Vagina (tissue), 2 donors: ENCODE results near the gene SAMD3. TPM values are rescaled to one million over a fixed set of nuclear protein-coding genes. Genes with fewer than 3 reads are reported as not detected.
"Not testable (repeated sequence)": the region's sequence is repeated elsewhere in the genome, so short reads cannot be mapped to it uniquely, and the experiment has no call there.

Source experiments
- DNase-seq, 2 donors: peaks; one replicate each; pipeline ENCODE4 v3.0.0-alpha.2; 2017; ENCODE audit errors: extremely low spot score in 2 of 2
- H3K27ac ChIP-seq: fragments of 200-600 bp; sonication (generic); one replicate; pipeline ENCODE4 v1.5.1; 2019
- H3K27me3 ChIP-seq: fragments of 200-600 bp; sonication (generic); one replicate; pipeline ENCODE4 v1.5.1; 2019
- H3K36me3 ChIP-seq, 2 donors: fragments of 200-600 bp; sonication (generic); one replicate each; pipeline ENCODE4 v1.5.1; 2017 to 2019
- H3K4me1 ChIP-seq: fragments of 200-600 bp; sonication (generic); one replicate; pipeline ENCODE4 v1.5.1; 2019
- H3K4me3 ChIP-seq, 2 donors: fragments of 200-600 bp; sonication (generic); 1 replicate in 1 of 2; 2 replicates in 1 of 2; pipeline ENCODE4 v1.5.1; 2016 to 2019
- H3K9me3 ChIP-seq: fragments of 200-600 bp; sonication (generic); one replicate; pipeline ENCODE4 v1.5.1; 2019
- POLR2A ChIP-seq, 2 donors: fragments of 450-650 bp; IDR thresholded peaks; one replicate each; pipeline ENCODE4 v1.6.1; 2017; ENCODE audit warnings: antibody characterized with exemption in 2 of 2, mild to moderate bottlenecking in 2 of 2, moderate library complexity in 2 of 2
- POLR2AphosphoS5 ChIP-seq, 2 donors: sonication (generic); formaldehyde crosslinking; IDR thresholded peaks; one replicate each; pipeline ENCODE4 v1.9.0; 2017; ENCODE audit warnings: antibody characterized with exemption in 2 of 2, mild to moderate bottlenecking in 2 of 2, low read depth in 1 of 2; ENCODE audit not compliant: insufficient read depth in 1 of 2
- intact Hi-C: fragments of 100-400 bp; cut with DNase I; formaldehyde crosslinking; loops from one replicate; pipeline ENCODE4 v1.15.1; 2023
- total RNA-seq: library from RNA; depleted of rRNA; stranded (reverse); fragments of >200 nt; gene quantifications from one replicate; pipeline ENCODE4 v1.2.3, GENCODE V29; 2016
- TF ChIP-seq, protein P1 (sequence below), 3 experiments: fragments of 450-650 bp in 2 of 3; fragments of 200-600 bp in 1 of 3; sonication (generic) in 1 of 3; IDR thresholded peaks; one replicate each; pipeline ENCODE4 v1.5.1; 2017 to 2019; ENCODE audit warnings: antibody characterized with exemption in 3 of 3, mild to moderate bottlenecking in 2 of 3, moderate library complexity in 2 of 3

Gene SAMD3, protein sequence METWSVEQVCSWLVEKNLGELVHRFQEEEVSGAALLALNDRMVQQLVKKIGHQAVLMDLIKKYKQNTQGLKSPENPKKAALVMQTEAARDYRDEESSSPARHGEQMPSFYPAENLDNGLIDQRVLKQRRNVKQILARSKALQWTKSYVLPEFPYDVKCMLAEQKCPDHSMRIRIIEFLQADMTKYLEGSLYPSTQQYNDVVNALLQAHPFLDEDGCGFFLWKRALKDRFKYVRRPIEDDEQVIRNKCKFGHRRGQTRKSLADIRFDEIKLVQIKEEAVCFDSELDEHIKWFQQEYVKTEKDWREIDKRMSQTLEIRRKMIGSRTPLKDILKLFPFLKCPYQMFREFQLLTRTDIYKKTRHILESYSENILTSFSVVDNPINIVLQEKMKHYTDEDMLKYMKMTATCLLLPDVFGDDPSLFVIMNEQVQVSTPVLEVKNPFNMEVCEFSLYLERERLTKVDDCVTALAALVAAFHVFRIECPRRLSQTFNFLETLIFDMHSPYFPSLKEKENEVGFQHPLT
- total RNA-seq, result 7.6 TPM

DNA sequence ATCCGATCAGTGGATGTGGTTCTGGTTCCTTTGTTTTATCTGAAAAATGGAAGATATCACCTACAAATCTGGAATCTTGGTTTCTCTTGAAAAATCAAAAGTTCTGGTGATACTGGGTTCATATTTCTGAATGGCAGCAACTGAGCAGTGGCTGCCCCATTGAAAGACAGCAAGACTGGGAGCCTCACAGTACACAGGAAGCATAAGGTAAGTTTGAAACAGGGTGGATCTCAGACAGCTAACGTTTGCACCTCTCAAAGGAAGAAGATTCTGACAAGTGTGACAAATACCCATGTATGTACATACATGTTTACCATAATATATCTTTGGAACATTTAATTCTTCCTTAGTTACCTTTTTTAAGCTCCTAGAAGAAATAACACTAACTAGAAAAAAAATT, at the start of gene SAMD3:
TSS of gene SAMD3 (minus strand) at position 177 of the 400 bp plus-strand sequence. CDS start 7,678 bp downstream, outside the sequence.
- intact Hi-C loops, result no loop called here
- H3K36me3 ChIP-seq, result no peaks in the 10 kb centered on the region
- no peaks in the 10 kb centered on the region for H3K4me1 ChIP-seq
- TF ChIP-seq, protein P1, sequence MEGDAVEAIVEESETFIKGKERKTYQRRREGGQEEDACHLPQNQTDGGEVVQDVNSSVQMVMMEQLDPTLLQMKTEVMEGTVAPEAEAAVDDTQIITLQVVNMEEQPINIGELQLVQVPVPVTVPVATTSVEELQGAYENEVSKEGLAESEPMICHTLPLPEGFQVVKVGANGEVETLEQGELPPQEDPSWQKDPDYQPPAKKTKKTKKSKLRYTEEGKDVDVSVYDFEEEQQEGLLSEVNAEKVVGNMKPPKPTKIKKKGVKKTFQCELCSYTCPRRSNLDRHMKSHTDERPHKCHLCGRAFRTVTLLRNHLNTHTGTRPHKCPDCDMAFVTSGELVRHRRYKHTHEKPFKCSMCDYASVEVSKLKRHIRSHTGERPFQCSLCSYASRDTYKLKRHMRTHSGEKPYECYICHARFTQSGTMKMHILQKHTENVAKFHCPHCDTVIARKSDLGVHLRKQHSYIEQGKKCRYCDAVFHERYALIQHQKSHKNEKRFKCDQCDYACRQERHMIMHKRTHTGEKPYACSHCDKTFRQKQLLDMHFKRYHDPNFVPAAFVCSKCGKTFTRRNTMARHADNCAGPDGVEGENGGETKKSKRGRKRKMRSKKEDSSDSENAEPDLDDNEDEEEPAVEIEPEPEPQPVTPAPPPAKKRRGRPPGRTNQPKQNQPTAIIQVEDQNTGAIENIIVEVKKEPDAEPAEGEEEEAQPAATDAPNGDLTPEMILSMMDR (IDR thresholded peaks at IDR 0.05), result no peak
- TF ChIP-seq POLR2A (IDR thresholded peaks at IDR 0.05) (no peak), POLR2AphosphoS5 (IDR thresholded peaks at IDR 0.05; ENCODE audit: insufficient read depth in 1 of 2, low read depth in 1 of 2) (no peak)
- H3K9me3 ChIP-seq, result no peaks in the 10 kb centered on the region
- H3K27me3 ChIP-seq, result no peaks in the 10 kb centered on the region
- no peak within 1 kb of the TSS for H3K27ac ChIP-seq
- no peak within 1 kb of the TSS for H3K4me3 ChIP-seq
- no peak for DNase-seq

DNA sequence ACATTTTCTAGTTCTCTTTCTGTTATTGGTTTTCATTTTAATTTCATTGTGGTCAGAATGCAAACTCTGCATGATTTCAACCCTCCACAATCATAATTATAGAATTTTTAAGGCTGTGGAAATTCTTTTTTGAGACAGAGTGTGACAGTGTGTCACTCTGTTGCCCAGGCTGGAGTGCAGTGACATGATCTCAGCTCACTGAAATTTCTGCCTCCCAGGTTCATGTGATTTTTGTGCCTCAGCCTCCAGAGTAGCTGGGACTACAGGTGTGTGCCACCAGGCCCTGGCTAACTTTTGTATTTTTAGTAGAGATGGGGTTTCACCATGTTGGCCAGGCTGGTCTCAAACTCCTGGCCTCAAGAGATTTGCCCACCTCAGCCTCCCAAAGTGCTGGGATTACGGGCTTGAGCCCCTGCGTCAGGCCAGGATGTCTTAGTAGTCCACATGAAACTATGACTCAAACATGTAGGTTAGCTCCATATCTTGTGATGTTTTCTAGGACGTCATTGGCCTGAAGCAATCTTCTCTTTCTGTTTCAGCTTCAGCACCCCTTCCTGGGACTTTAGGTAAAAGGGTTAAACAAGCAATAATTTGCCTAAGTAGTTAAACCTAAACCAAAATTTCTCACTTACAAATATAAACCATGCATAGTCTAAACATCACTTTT, 47.4 kb upstream of the SAMD3 start:
- no peak for DNase-seq
- Histone ChIP-seq H3K4me3 (no peak overlapping the region), H3K36me3 (no peaks in the 10 kb centered on the region), H3K27ac (no peak overlapping the region), H3K9me3 (no peaks in the 10 kb centered on the region), H3K4me1 (no peaks in the 10 kb centered on the region), H3K27me3 (no peaks in the 10 kb centered on the region)
- intact Hi-C loops, result no loop called here
- TF ChIP-seq, protein P1 (IDR thresholded peaks at IDR 0.05), result no peak
- TF ChIP-seq POLR2A (IDR thresholded peaks at IDR 0.05) (no peak), POLR2AphosphoS5 (IDR thresholded peaks at IDR 0.05; ENCODE audit: insufficient read depth in 1 of 2, low read depth in 1 of 2) (no peak)

DNA sequence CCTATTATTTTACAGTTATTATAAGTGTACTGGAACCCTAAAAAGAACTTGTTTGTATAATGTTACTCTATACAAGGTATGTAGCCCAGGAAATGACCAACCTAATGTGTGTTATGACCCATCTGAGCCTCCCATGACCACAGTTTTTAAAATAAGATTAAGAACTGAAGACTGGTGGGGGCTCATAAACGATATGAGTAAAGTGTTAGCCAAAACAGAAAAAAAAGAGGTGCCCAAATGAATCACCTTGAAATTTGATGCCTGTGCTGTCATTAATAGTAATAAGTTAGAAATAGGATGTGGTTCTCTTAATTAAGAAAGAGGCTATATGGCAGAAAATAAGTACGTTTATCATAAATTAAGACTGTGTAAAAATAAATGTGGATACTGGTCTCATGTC, 42.8 kb upstream of the SAMD3 start:
- intact Hi-C loops, DNase-seq, H3K27me3 ChIP-seq, H3K4me3 ChIP-seq, H3K9me3 ChIP-seq, H3K27ac ChIP-seq, H3K36me3 ChIP-seq, H3K4me1 ChIP-seq: not testable (repeated sequence)

DNA sequence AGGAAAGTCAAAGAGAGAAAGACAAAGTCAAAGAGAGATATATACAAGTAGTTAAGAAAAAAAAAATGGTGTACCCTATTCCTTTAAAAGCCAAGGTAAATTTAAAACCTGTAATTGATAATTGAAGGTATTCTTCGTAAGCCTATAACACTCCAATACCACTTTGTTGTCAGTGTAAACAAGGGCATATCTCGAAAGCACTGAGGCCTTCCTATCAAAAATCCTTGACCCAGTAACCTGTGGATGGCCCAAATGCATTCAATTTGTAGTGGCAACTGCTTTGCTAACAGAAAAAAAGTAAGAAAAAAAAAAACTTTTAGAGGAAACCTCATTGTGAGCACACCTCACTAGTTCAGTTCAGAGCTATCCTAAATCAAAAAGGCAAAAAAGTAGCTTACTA, 39.3 kb upstream of the SAMD3 start:
- DNase-seq, result no peak
- no peak for TF ChIP-seq POLR2AphosphoS5 (IDR thresholded peaks at IDR 0.05; ENCODE audit: insufficient read depth in 1 of 2, low read depth in 1 of 2)
- TF ChIP-seq, protein P1 (IDR thresholded peaks at IDR 0.05), result no peak
- no peaks in the 10 kb centered on the region for H3K27me3 ChIP-seq
- intact Hi-C loops, result no loop called here
- no peak overlapping the region for H3K4me3 ChIP-seq
- H3K27ac ChIP-seq, result no peak overlapping the region
- H3K36me3 ChIP-seq, result no peaks in the 10 kb centered on the region
- no peaks in the 10 kb centered on the region for H3K4me1 ChIP-seq
- no peaks in the 10 kb centered on the region for H3K9me3 ChIP-seq

DNA sequence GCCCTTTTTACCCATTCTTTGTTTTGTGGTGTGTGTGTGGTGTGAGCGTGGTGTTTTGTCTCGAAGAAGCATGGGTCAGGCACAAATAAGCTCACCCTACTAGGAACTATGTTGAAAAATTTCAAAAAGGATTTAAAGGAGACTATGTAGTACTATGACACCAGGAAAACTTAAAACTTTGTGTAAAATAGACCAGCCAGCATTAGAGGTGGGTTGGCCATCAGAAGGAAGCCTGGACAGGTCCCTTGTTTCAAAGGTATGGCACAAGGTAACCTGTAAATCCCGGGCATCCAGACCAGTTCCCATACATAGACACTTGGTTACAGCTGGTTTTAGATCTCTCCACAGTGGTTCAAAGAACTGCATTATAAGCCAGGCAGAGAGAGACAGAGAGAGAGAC, 38.8 kb upstream of the SAMD3 start:
- H3K36me3 ChIP-seq, H3K9me3 ChIP-seq, intact Hi-C loops, H3K27me3 ChIP-seq, DNase-seq, H3K4me1 ChIP-seq, H3K4me3 ChIP-seq, H3K27ac ChIP-seq: not testable (repeated sequence)

DNA sequence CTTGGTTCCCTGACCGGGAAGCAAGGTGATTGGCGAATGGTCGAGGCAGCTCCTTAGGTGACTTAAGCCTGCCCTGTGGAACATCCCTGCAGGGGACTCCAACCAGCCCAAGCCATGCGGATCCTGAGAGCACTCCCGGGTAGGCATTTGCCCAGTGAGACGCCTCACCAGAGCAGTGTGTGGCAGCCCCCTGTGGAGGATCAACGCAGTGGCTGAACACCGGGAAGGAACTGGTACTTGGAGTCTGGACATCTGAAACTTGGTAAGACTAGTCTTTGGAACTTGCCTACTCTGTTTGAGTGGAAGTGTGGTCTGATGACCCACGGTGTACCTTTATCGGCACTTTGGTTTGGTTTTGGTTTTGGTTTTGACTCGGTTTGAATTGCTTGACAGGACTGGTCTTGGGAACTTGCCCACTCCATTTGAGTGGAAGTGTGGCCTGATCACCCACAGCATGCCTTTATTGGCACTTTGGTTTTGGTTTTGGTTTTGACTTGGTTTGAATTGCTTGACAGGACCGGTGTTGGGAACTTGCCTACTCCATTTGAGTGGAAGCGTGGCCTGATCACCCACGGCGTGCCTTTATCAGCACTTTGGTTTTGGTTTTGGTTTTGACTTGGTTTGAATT, 38.0 kb upstream of the SAMD3 start:
- DNase-seq, H3K36me3 ChIP-seq, intact Hi-C loops, H3K27ac ChIP-seq, H3K4me1 ChIP-seq, H3K27me3 ChIP-seq, H3K9me3 ChIP-seq, H3K4me3 ChIP-seq: not testable (repeated sequence)

DNA sequence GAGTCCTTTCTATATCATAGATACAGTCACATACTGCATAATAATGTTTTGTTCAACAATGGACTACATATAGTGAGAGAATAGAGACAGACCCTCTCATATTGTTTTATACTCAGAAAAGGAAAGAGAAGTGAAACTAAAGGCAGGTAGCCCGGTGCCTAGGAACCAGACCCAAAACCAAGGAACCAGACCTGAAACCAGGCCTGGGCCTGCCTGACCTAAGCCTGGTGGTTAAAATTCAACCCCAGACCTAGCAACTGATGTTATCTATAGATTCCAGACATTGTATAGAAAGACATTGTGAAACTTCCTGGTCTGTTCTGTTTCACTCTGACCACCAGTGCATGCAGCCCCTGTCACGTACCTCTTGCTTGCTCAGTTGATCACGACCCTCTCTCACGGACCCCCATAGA, 37.3 kb upstream of the SAMD3 start:
- H3K27me3 ChIP-seq, H3K4me1 ChIP-seq, H3K36me3 ChIP-seq, H3K27ac ChIP-seq, DNase-seq, H3K9me3 ChIP-seq, H3K4me3 ChIP-seq, intact Hi-C loops: not testable (repeated sequence)
